SJSA1 (cell line): ENCODE measurements around the gene C5orf52. TPM values are rescaled to one million over a fixed set of nuclear protein-coding genes. Genes with fewer than 3 reads are reported as not detected.
"Not testable (repeated sequence)": the region's sequence is repeated elsewhere in the genome, so short reads cannot be mapped to it uniquely, and the experiment has no call there.

ENCODE experiments used
- DNase-seq, 2 experiments: peaks; one replicate each; pipeline ENCODE4 v3.0.0-alpha.2; 2015 to 2020; ENCODE audit warnings: low spot score in 2 of 2, low read depth in 1 of 2
- H3K27ac ChIP-seq: fragments of 250-450 bp; sonication (Bioruptor Pico); 2 replicates; pipeline ENCODE4 v1.5.1; 2020; ENCODE audit warnings: mild to moderate bottlenecking, moderate library complexity
- H3K27me3 ChIP-seq: fragments of 250-450 bp; sonication (Bioruptor Pico); replicated peaks from 2 replicates; pipeline ENCODE4 v1.5.1; 2020; ENCODE audit warnings: mild to moderate bottlenecking, moderate library complexity
- H3K36me3 ChIP-seq: fragments of 250-450 bp; sonication (Bioruptor Pico); 2 replicates; pipeline ENCODE4 v1.5.1; 2020; ENCODE audit warnings: mild to moderate bottlenecking
- H3K4me1 ChIP-seq: fragments of 250-450 bp; sonication (Bioruptor Pico); replicated peaks from 2 replicates; pipeline ENCODE4 v1.6.1; 2021; ENCODE audit warnings: mild to moderate bottlenecking
- H3K4me3 ChIP-seq: fragments of 250-450 bp; sonication (Bioruptor Pico); 2 replicates; pipeline ENCODE4 v1.5.1; 2020; ENCODE audit warnings: mild to moderate bottlenecking
- H3K9me3 ChIP-seq: fragments of 250-450 bp; sonication (Bioruptor Pico); replicated peaks from 2 replicates; pipeline ENCODE4 v1.5.1; 2020; ENCODE audit warnings: mild to moderate bottlenecking
- total RNA-seq: library from RNA; depleted of rRNA; stranded (reverse); fragments of >200 nt; shearing (Covaris generic); gene quantifications from 2 replicates; pipeline ENCODE4 v1.2.3, GENCODE V29; 2014

The C5orf52 gene
- total RNA-seq, 1 experiment from 2014 or later = not detected

- no peaks in the 10 kb centered on the region for H3K27me3 ChIP-seq
- DNase-seq = no peak
Measured at GRCh38 chr5:157659868-157660660, 11.3 kb upstream of the C5orf52 start.

DNA sequence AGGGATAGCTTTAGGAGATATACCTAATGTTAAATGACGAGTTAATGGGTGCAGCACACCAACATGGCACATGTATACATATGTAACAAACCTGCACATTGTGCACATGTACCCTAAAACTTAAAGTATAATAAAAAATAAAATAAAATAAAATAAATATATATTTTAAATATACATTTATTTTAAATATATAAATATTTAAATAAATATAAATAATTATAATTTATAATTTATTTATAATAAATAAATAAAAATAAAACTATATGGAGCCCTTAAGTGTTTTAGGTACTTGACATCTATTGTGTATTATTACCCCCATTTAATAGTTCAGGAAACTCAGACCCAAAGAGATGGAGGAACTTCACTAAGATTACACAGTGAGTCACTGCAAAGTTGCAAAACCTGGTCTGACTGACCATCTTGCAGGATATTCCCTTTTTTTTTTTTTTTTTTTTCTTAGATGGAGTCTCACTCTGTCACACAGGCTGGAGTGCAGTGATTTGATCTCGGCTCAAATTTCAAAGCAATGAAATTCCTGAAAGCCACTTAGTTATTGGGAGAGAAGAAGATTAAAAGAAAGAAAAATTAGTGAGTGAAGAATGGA, 5.8 kb upstream of the C5orf52 start:
- DNase-seq = peak in 1 of 2 experiments; percentile 16
- H3K4me3 ChIP-seq = no peak overlapping the region
- H3K27ac ChIP-seq = no peak overlapping the region
- H3K27me3 ChIP-seq = no peaks in the 10 kb centered on the region
- peaks cover 8% of the 10 kb centered on the region for H3K4me1 ChIP-seq
- 0 out of 2 replicates have a peak, but pooled peaks cover 1% of the 10 kb centered on the region for H3K9me3 ChIP-seq
- peaks cover 35% of the 10 kb centered on the region for H3K36me3 ChIP-seq

More at GRCh38 chr5:157659868-157660660, 11.3 kb upstream of the C5orf52 start:
- 0 out of 2 replicates have a peak, but pooled peaks cover 8% of the 10 kb centered on the region for H3K9me3 ChIP-seq
- H3K4me3 ChIP-seq = no peak overlapping the region
- peaks cover 28% of the 10 kb centered on the region for H3K36me3 ChIP-seq
- H3K27ac ChIP-seq = no peak overlapping the region
- H3K4me1 ChIP-seq = no peaks in the 10 kb centered on the region

- Histone ChIP-seq H3K9me3 (peaks cover 6% of the 10 kb centered on the region; the same call in 1 of the 2 replicates), H3K36me3 (peaks cover 31% of the 10 kb centered on the region), H3K27me3 (no peaks in the 10 kb centered on the region), H3K4me1 (peaks cover 14% of the 10 kb centered on the region), H3K4me3 (no peak overlapping the region), H3K27ac (no peak overlapping the region)
- DNase-seq = no peak
Measured at GRCh38 chr5:157668356-157668755, 3.0 kb upstream of the C5orf52 start.

DNA sequence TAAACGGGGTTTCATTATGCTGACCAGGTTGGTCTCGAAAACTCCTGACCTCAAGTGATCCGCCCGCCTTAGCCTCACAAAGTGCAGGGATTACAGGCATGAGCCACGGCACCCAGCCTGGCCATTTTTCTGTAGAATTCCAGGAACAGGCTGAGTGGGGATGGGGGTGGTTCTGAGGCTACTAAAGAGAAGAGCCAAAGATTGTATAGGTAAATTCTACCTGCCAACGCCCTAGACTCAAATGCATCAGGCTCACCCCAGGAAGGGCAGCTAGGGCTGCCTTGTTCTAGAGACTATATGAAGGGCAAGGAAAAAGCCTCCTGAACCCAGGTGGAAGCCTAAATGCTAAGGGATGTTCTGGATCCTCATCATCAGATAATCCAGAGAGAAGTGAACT, 1.6 kb upstream of the C5orf52 start:
- Histone ChIP-seq H3K27ac (no peak overlapping the region; the same call in 1 of the 2 replicates), H3K36me3 (peaks cover 31% of the 10 kb centered on the region), H3K4me3 (peak overlapping the region; percentile 61), H3K4me1 (peaks cover 14% of the 10 kb centered on the region), H3K27me3 (no peaks in the 10 kb centered on the region), H3K9me3 (peaks cover 6% of the 10 kb centered on the region; the same call in 1 of the 2 replicates)
- DNase-seq = peak in 1 of 2 experiments; percentile 39

DNA sequence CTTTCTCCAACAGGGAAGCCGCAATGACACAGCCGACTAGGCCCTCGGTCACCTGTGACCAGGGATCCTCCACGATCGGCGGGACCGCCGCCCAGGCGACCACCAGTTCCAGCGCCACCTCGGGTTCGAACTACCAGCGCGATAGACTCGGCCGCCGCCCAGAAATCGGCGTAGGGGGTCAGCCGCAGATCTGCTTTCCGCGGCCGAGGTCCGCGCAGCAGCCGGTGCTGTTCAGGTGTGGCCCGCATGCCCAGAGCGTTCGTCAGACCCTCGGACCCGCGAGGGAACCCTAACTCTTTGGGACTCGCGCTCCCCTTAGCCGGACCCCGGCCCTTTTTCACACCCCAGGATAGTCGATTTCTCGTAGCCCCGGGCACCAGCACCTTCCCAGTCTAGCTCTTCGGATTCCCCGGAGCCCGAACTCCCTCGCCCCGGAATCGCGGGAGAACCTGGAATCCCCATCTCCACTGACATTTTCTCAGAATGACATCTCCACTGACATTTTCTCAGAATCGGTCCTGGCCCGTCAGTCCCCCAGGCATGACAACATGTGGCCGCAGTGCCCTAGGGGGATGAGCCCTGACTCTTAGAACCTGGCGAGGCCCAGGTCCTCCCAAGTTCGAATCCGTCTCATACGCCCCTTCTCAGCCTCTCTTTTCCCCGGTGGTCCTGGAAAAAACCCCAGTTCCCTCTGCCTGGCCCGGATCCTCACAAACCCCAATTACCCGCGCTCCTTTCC, 428 bp downstream of the C5orf52 start:
- Histone ChIP-seq H3K4me1 (peaks cover 14% of the 10 kb centered on the region), H3K4me3 (peak overlapping the region; percentile 61), H3K27me3 (no peaks in the 10 kb centered on the region), H3K27ac (peak overlapping the region; percentile 72), H3K36me3 (peaks cover 28% of the 10 kb centered on the region), H3K9me3 (peaks cover 6% of the 10 kb centered on the region; the same call in 1 of the 2 replicates)
- DNase-seq = no peak

DNA sequence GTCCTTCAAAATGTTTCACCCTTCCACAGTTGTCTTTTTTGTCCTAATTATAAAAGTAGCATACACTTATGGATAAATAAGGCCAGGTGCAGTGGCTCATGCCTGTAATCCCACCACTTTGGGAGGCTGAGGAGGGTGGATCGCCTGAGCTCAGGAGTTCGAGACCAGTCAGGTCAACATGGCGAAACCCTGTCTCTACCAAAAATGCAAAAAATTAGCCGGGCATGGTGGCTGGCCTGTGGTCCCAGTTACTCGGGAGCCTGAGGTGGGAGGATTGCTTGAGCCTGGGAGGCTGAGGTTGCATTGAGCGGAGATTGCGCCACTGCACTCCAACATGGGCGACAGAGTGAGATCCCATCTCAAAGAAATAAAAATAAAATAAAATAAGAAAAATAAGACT, 1.6 kb downstream of the C5orf52 start:
- Histone ChIP-seq H3K27me3 (no peaks in the 10 kb centered on the region), H3K27ac (no peak overlapping the region), H3K4me1 (peaks cover 14% of the 10 kb centered on the region), H3K36me3 (peaks cover 16% of the 10 kb centered on the region; the same call in 1 of the 2 replicates), H3K9me3 (peaks cover 6% of the 10 kb centered on the region; the same call in 1 of the 2 replicates), H3K4me3 (no peak overlapping the region)
- peak in 1 of 2 experiments; percentile 27 for DNase-seq

DNA sequence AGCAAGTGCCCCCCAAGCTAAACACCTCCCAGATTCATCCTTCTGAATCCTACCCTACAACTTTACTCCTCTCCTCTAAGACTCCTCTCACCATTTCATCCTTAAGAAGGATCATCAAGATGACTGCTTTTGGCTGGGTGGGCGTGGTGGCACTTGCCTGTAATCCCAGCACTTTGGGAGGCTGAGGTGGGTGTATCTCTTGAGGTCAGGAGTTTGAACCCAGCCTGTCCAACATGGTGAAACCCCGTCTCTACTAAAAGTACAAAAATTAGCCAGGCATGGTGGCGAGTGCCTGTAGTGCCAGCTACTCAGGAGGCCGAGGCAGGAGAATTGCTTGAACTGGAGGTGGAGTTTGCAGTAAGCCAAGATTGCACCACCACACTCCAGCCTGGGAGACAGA, 3.0 kb downstream of the C5orf52 start:
- H3K27me3 ChIP-seq, H3K27ac ChIP-seq, H3K9me3 ChIP-seq, H3K36me3 ChIP-seq, H3K4me3 ChIP-seq: not testable (repeated sequence)
- H3K4me1 ChIP-seq = peaks cover 14% of the 10 kb centered on the region
- peak in 1 of 2 experiments; percentile 30 for DNase-seq

GRCh38 chr5:157677931-157678330, 6.6 kb downstream of the C5orf52 start:
- Histone ChIP-seq H3K9me3 (0 out of 2 replicates have a peak, but pooled peaks cover 3% of the 10 kb centered on the region), H3K36me3 (no peaks in the 10 kb centered on the region), H3K4me1 (no peaks in the 10 kb centered on the region), H3K4me3 (no peak overlapping the region), H3K27me3 (no peaks in the 10 kb centered on the region), H3K27ac (no peak overlapping the region)
- DNase-seq = no peak

GRCh38 chr5:157679801-157680200, 8.5 kb downstream of the C5orf52 start:
- Histone ChIP-seq H3K4me3 (no peak overlapping the region), H3K36me3 (no peaks in the 10 kb centered on the region), H3K27me3 (no peaks in the 10 kb centered on the region), H3K9me3 (0 out of 2 replicates have a peak, but pooled peaks cover 3% of the 10 kb centered on the region), H3K27ac (no peak overlapping the region), H3K4me1 (no peaks in the 10 kb centered on the region)
- peak in 1 of 2 experiments; percentile 24 for DNase-seq

DNA sequence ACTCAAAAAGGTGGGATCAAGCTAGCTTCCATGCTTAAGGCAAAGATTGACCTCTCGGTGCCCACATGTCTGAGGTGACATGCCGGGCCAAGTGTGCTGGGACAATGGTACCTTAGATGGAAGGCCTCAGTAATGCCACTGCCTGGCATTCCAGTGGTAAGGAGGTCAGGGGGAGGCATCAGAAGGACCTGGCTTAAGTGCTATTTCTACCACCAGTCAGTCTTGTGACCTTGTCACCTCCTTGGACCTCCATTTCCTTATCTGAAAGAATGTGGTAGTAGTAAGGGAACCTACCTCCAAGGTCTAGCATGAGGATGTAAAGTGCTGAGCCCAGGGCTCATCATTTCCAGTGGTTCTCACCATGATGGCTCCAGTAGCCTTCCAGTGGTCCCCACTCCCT, 8.9 kb downstream of the C5orf52 start:
- H3K36me3 ChIP-seq = no peaks in the 10 kb centered on the region

GRCh38 chr5:157681048-157681447, 9.7 kb downstream of the C5orf52 start:
- Histone ChIP-seq H3K36me3 (no peaks in the 10 kb centered on the region), H3K27me3 (no peaks in the 10 kb centered on the region), H3K4me1 (no peaks in the 10 kb centered on the region), H3K9me3 (0 out of 2 replicates have a peak, but pooled peaks cover 3% of the 10 kb centered on the region), H3K27ac (no peak overlapping the region), H3K4me3 (no peak overlapping the region)
- DNase-seq = peak in 1 of 2 experiments; percentile 36

More for the DNA sequence above, 8.9 kb downstream of the C5orf52 start:
- Histone ChIP-seq H3K4me1 (no peaks in the 10 kb centered on the region), H3K4me3 (no peak overlapping the region), H3K27ac (no peak overlapping the region), H3K27me3 (no peaks in the 10 kb centered on the region), H3K9me3 (0 out of 2 replicates have a peak, but pooled peaks cover 3% of the 10 kb centered on the region)
- peak in 1 of 2 experiments; percentile 15 for DNase-seq

DNA sequence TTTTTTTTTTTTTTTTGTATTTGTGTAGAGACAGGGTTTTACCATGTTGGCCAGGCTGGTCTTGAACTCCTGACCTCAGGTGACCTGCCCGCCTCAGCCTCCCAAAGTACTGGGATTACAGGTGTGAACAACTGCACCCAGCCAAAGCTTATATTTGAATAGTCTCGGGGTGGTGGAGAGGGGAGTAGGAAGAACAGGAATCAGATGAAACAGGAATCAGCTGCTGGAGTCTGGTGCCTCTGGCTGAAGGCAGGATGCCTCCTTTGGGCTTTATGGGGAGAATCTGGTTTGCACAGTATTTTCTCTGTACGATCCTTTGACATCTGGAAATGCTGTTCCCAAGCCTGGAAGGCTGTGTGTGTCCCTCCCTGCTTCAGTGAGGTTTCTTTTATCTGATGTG, 10.9 kb downstream of the C5orf52 start:
- DNase-seq = peak in 1 of 2 experiments; percentile 16
- no peak overlapping the region for H3K4me3 ChIP-seq
- no peaks in the 10 kb centered on the region for H3K4me1 ChIP-seq
- 0 out of 2 replicates have a peak, but pooled peaks cover 3% of the 10 kb centered on the region for H3K9me3 ChIP-seq
- H3K27ac ChIP-seq = no peak overlapping the region
- H3K27me3 ChIP-seq = no peaks in the 10 kb centered on the region
- H3K36me3 ChIP-seq = no peaks in the 10 kb centered on the region
